GM18907 (cell line): ENCODE data around the gene TSC22D2.
"Not testable (repeated sequence)": the region's sequence is repeated elsewhere in the genome, so short reads cannot be mapped to it uniquely, and the experiment has no call there.

Experiments used
- ATAC-seq: cut with Tn5 transposase; IDR thresholded peaks from one replicate; pipeline ENCODE4 v1.9.1; 2021; ENCODE audit warnings: mild to moderate bottlenecking, moderate library complexity; ENCODE audit not compliant: unreplicated experiment

Gene TSC22D2

GRCh38 chr3:150446470-150446977 is 38.4 kb downstream of the TSC22D2 start:
- no peak for ATAC-seq

- ATAC-seq: no peak
Measured at GRCh38 chr3:150447084-150447483, 39.0 kb downstream of the TSC22D2 start.

GRCh38 chr3:150447631-150448465 is 39.8 kb downstream of the TSC22D2 start:
- ATAC-seq: no peak

- no peak for ATAC-seq
Measured at GRCh38 chr3:150449169-150449721, 41.1 kb downstream of the TSC22D2 start.

- no peak for ATAC-seq
Measured at GRCh38 chr3:150450916-150451315, 42.8 kb downstream of the TSC22D2 start.

- no peak for ATAC-seq
Measured at GRCh38 chr3:150451329-150452048, 43.4 kb downstream of the TSC22D2 start.

GRCh38 chr3:150453353-150453752 is 45.3 kb downstream of the TSC22D2 start:
- ATAC-seq: no peak

GRCh38 chr3:150454085-150454484 is 46.0 kb downstream of the TSC22D2 start:
- no peak for ATAC-seq

GRCh38 chr3:150454622-150455021 is 46.5 kb downstream of the TSC22D2 start:
- no peak for ATAC-seq

GRCh38 chr3:150455341-150455740 is 47.2 kb downstream of the TSC22D2 start:
- no peak for ATAC-seq

GRCh38 chr3:150458001-150458400 is 49.9 kb downstream of the TSC22D2 start:
- no peak for ATAC-seq

GRCh38 chr3:150460484-150460883 is 52.4 kb downstream of the TSC22D2 start:
- ATAC-seq: no peak

- no peak for ATAC-seq
Measured at GRCh38 chr3:150461399-150461798, 53.3 kb downstream of the TSC22D2 start.

GRCh38 chr3:150462108-150462507 is 54.0 kb downstream of the TSC22D2 start:
- no peak for ATAC-seq

GRCh38 chr3:150464684-150465083 is 56.6 kb downstream of the TSC22D2 start:
- no peak for ATAC-seq

GRCh38 chr3:150467381-150467780 is 59.3 kb downstream of the TSC22D2 start:
- no peak for ATAC-seq

GRCh38 chr3:150469031-150469930 is 61.2 kb downstream of the TSC22D2 start:
- no peak for ATAC-seq

- no peak for ATAC-seq
Measured at GRCh38 chr3:150469931-150470740, 62.0 kb downstream of the TSC22D2 start.

GRCh38 chr3:150472421-150472820 is 64.3 kb downstream of the TSC22D2 start:
- no peak for ATAC-seq

GRCh38 chr3:150473161-150473560 is 65.1 kb downstream of the TSC22D2 start:
- ATAC-seq: not testable (repeated sequence)
